HUES48 (cell line): Measurements from ENCODE around the gene NGLY1.
A peak's percentile ranks its signal among the peaks of the same experiment; 100 is the strongest.

ENCODE experiments used
- H3K27ac ChIP-seq: one replicate; pipeline ENCODE4 v1.7.0; 2013; ENCODE audit warnings: low read depth, low read length, inconsistent platforms
- H3K27me3 ChIP-seq: 2 replicates; pipeline ENCODE4 v1.6.1; 2013; ENCODE audit warnings: mild to moderate bottlenecking, low read length; ENCODE audit not compliant: control insufficient read depth, insufficient read depth
- H3K36me3 ChIP-seq: 2 replicates; pipeline ENCODE4 v1.6.1; 2013; ENCODE audit warnings: low read length; ENCODE audit not compliant: control insufficient read depth, insufficient read depth
- H3K4me1 ChIP-seq: 2 replicates; pipeline ENCODE4 v1.6.1; 2013; ENCODE audit warnings: mild to moderate bottlenecking, low read length; ENCODE audit not compliant: control insufficient read depth, insufficient read depth
- H3K4me3 ChIP-seq: 2 replicates; pipeline ENCODE4 v1.5.1; 2013; ENCODE audit warnings: mild to moderate bottlenecking, low read depth, low read length
- H3K9ac ChIP-seq: 2 replicates; pipeline ENCODE4 v1.6.1; 2013; ENCODE audit warnings: mild to moderate bottlenecking, low read depth, low read length, moderate library complexity
- H3K9me3 ChIP-seq: 2 replicates; pipeline ENCODE4 v1.6.1; 2013; ENCODE audit warnings: low read length; ENCODE audit not compliant: control insufficient read depth, insufficient read depth

NGLY1 gene

GRCh38 chr3:25748189-25748588 lies 35.1 kb downstream of the NGLY1 start:
- Histone ChIP-seq H3K36me3 (peaks cover 20% of the 10 kb centered on the region), H3K27me3 (no peaks in the 10 kb centered on the region), H3K9ac (no peak overlapping the region), H3K4me1 (peaks cover 14% of the 10 kb centered on the region), H3K27ac (peak overlapping the region; percentile 56), H3K9me3 (no peaks in the 10 kb centered on the region), H3K4me3 (no peak overlapping the region)

- Histone ChIP-seq H3K9ac (no peak overlapping the region), H3K27me3 (no peaks in the 10 kb centered on the region), H3K4me3 (no peak overlapping the region), H3K4me1 (peaks cover 14% of the 10 kb centered on the region), H3K9me3 (no peaks in the 10 kb centered on the region), H3K27ac (no peak overlapping the region), H3K36me3 (peaks cover 20% of the 10 kb centered on the region)
Observed at GRCh38 chr3:25747033-25747432, 36.2 kb downstream of the NGLY1 start.

- no peak overlapping the region for H3K9ac ChIP-seq
- H3K36me3 ChIP-seq: peaks cover 7% of the 10 kb centered on the region
- H3K27ac ChIP-seq: no peak overlapping the region
- no peaks in the 10 kb centered on the region for H3K9me3 ChIP-seq
- H3K4me1 ChIP-seq: peaks cover 14% of the 10 kb centered on the region
- H3K27me3 ChIP-seq: no peaks in the 10 kb centered on the region
- H3K4me3 ChIP-seq: no peak overlapping the region
Observed at GRCh38 chr3:25744470-25744869, 38.8 kb downstream of the NGLY1 start.

- H3K9me3 ChIP-seq: no peaks in the 10 kb centered on the region
- no peak overlapping the region for H3K4me3 ChIP-seq
- H3K36me3 ChIP-seq: peaks cover 37% of the 10 kb centered on the region
- no peak overlapping the region for H3K27ac ChIP-seq
- no peak overlapping the region for H3K9ac ChIP-seq
- H3K4me1 ChIP-seq: no peaks in the 10 kb centered on the region
- no peaks in the 10 kb centered on the region for H3K27me3 ChIP-seq
Observed at GRCh38 chr3:25728101-25728500, 55.1 kb downstream of the NGLY1 start.

GRCh38 chr3:25727316-25727715 lies 55.9 kb downstream of the NGLY1 start:
- Histone ChIP-seq H3K36me3 (peaks cover 32% of the 10 kb centered on the region), H3K4me3 (no peak overlapping the region), H3K4me1 (no peaks in the 10 kb centered on the region), H3K9me3 (no peaks in the 10 kb centered on the region), H3K27me3 (no peaks in the 10 kb centered on the region), H3K27ac (no peak overlapping the region), H3K9ac (no peak overlapping the region)

- Histone ChIP-seq H3K36me3 (peaks cover 18% of the 10 kb centered on the region), H3K9me3 (no peaks in the 10 kb centered on the region), H3K27ac (no peak overlapping the region), H3K27me3 (no peaks in the 10 kb centered on the region), H3K4me1 (no peaks in the 10 kb centered on the region), H3K9ac (no peak overlapping the region), H3K4me3 (no peak overlapping the region)
Observed at GRCh38 chr3:25725810-25726209, 57.4 kb downstream of the NGLY1 start.

- Histone ChIP-seq H3K4me3 (no peak overlapping the region), H3K9ac (no peak overlapping the region), H3K27ac (no peak overlapping the region), H3K27me3 (no peaks in the 10 kb centered on the region), H3K9me3 (no peaks in the 10 kb centered on the region), H3K36me3 (peaks cover 13% of the 10 kb centered on the region), H3K4me1 (no peaks in the 10 kb centered on the region)
Observed at GRCh38 chr3:25724948-25725645, 58.1 kb downstream of the NGLY1 start.

- H3K36me3 ChIP-seq: peaks cover 15% of the 10 kb centered on the region
- H3K4me1 ChIP-seq: no peaks in the 10 kb centered on the region
- H3K9ac ChIP-seq: no peak overlapping the region
- H3K27me3 ChIP-seq: no peaks in the 10 kb centered on the region
- H3K9me3 ChIP-seq: no peaks in the 10 kb centered on the region
- no peak overlapping the region for H3K27ac ChIP-seq
- H3K4me3 ChIP-seq: no peak overlapping the region
Observed at GRCh38 chr3:25723802-25724201, 59.4 kb downstream of the NGLY1 start.

GRCh38 chr3:25719321-25719720 lies 63.9 kb downstream of the NGLY1 start:
- H3K4me3 ChIP-seq: no peak overlapping the region
- H3K27ac ChIP-seq: no peak overlapping the region
- H3K36me3 ChIP-seq: peaks cover 7% of the 10 kb centered on the region
- H3K9me3 ChIP-seq: no peaks in the 10 kb centered on the region
- no peaks in the 10 kb centered on the region for H3K27me3 ChIP-seq
- H3K4me1 ChIP-seq: no peaks in the 10 kb centered on the region
- no peak overlapping the region for H3K9ac ChIP-seq

GRCh38 chr3:25713341-25713985 lies 69.8 kb downstream of the NGLY1 start:
- Histone ChIP-seq H3K27me3 (no peaks in the 10 kb centered on the region), H3K4me3 (no peak overlapping the region), H3K9ac (no peak overlapping the region), H3K9me3 (no peaks in the 10 kb centered on the region), H3K27ac (no peak overlapping the region), H3K36me3 (no peaks in the 10 kb centered on the region), H3K4me1 (no peaks in the 10 kb centered on the region)

GRCh38 chr3:25711090-25711489 lies 72.2 kb downstream of the NGLY1 start:
- Histone ChIP-seq H3K27me3 (no peaks in the 10 kb centered on the region), H3K9me3 (no peaks in the 10 kb centered on the region), H3K36me3 (no peaks in the 10 kb centered on the region), H3K4me1 (no peaks in the 10 kb centered on the region), H3K27ac (no peak overlapping the region), H3K4me3 (no peak overlapping the region), H3K9ac (no peak overlapping the region)
